ENCODE data around the gene KRTAP9-1.
"Not testable (repeated sequence)": the region's sequence is repeated elsewhere in the genome, so short reads cannot be mapped to it uniquely, and the experiment has no call there.

The KRTAP9-1 gene

GRCh38 chr17:41189837-41190318 is at the start of gene KRTAP9-1:
TSS of gene KRTAP9-1 (plus strand) at chr17:41189887. CDS start at chr17:41189887, 0 bp downstream.
- intact Hi-C loops (cut with DNase I); DNase-seq: not testable (repeated sequence)

- intact Hi-C loops (cut with DNase I): no loop called here
- no peak for DNase-seq
Observed at GRCh38 chr17:41140360-41141131, 49.1 kb upstream of the KRTAP9-1 start, which contains the start of gene KRTAP4-6. TSS of gene KRTAP4-6 (minus strand) at chr17:41140544. CDS start at chr17:41140487, 57 bp downstream.

GRCh38 chr17:41141361-41141760 is 48.3 kb upstream of the KRTAP9-1 start:
- intact Hi-C loops (cut with DNase I): no loop called here
- no peak for DNase-seq

GRCh38 chr17:41144846-41145245 is 44.8 kb upstream of the KRTAP9-1 start:
- no peak for DNase-seq

GRCh38 chr17:41145261-41145660 is 44.4 kb upstream of the KRTAP9-1 start:
- no peak for DNase-seq
- intact Hi-C loops (cut with DNase I): no loop called here

More at GRCh38 chr17:41144846-41145245, 44.8 kb upstream of the KRTAP9-1 start:
- intact Hi-C loops (cut with DNase I): no loop called here

GRCh38 chr17:41147531-41148204 is 42.0 kb upstream of the KRTAP9-1 start:
- intact Hi-C loops (cut with DNase I): no loop called here

GRCh38 chr17:41148971-41149651 is 40.6 kb upstream of the KRTAP9-1 start:
- intact Hi-C loops (cut with DNase I); DNase-seq: not testable (repeated sequence)

More at GRCh38 chr17:41147531-41148204, 42.0 kb upstream of the KRTAP9-1 start:
- no peak for DNase-seq

- DNase-seq: no peak
- intact Hi-C loops (cut with DNase I): no loop called here
Observed at GRCh38 chr17:41149652-41149985, 40.1 kb upstream of the KRTAP9-1 start, which contains the start of gene KRTAP4-5. TSS of gene KRTAP4-5 (minus strand) at chr17:41149825. CDS start at chr17:41149767, 58 bp downstream.

- no peak for DNase-seq
- intact Hi-C loops (cut with DNase I): no loop called here
Observed at GRCh38 chr17:41150026-41150425, 39.7 kb upstream of the KRTAP9-1 start.

GRCh38 chr17:41151525-41151924 is 38.2 kb upstream of the KRTAP9-1 start:
- intact Hi-C loops (cut with DNase I): no loop called here
- DNase-seq: no peak

- intact Hi-C loops (cut with DNase I): no loop called here
Observed at GRCh38 chr17:41153856-41154255, 35.8 kb upstream of the KRTAP9-1 start.

GRCh38 chr17:41160190-41160589 is 29.5 kb upstream of the KRTAP9-1 start:
- DNase-seq; intact Hi-C loops (cut with DNase I): not testable (repeated sequence)

More at GRCh38 chr17:41153856-41154255, 35.8 kb upstream of the KRTAP9-1 start:
- peak in 7 of 42 donors; percentile 1 to 16 (median 9) for DNase-seq

- DNase-seq: no peak
- intact Hi-C loops (cut with DNase I): no loop called here
Observed at GRCh38 chr17:41160648-41161047, 29.0 kb upstream of the KRTAP9-1 start, which contains the start of gene KRTAP4-4. TSS of gene KRTAP4-4 (minus strand) at chr17:41160748. CDS start at chr17:41160691, 57 bp downstream.

GRCh38 chr17:41163828-41164227 is 25.9 kb upstream of the KRTAP9-1 start:
- intact Hi-C loops (cut with DNase I): no loop called here
- no peak for DNase-seq

GRCh38 chr17:41167561-41167960 is 22.1 kb upstream of the KRTAP9-1 start:
- no peak for DNase-seq
- intact Hi-C loops (cut with DNase I): no loop called here

GRCh38 chr17:41168121-41168520 is 21.6 kb upstream of the KRTAP9-1 start, which contains the start of gene KRTAP4-3:
TSS of gene KRTAP4-3 (minus strand) at chr17:41168221. CDS start at chr17:41168172, 49 bp downstream.
- no peak for DNase-seq
- intact Hi-C loops (cut with DNase I): no loop called here

GRCh38 chr17:41171886-41172285 is 17.8 kb upstream of the KRTAP9-1 start:
- DNase-seq: no peak
- intact Hi-C loops (cut with DNase I): no loop called here

- intact Hi-C loops (cut with DNase I): no loop called here
- DNase-seq: no peak
Observed at GRCh38 chr17:41176744-41177387, 12.8 kb upstream of the KRTAP9-1 start.

Measured in head of caudate nucleus (tissue), 42 donors.